ENCODE data around the gene JUN. TPM values are rescaled to one million over a fixed set of nuclear protein-coding genes. Genes with fewer than 3 reads are reported as not detected.
A peak's percentile ranks its signal among the peaks of the same experiment; 100 is the strongest.

Gene JUN
- total and polyA plus RNA-seq, 2 of the 13 experiments (the other 11 are each of a cell fraction or from before 2014, with no cell fraction given): 18.2 to 22.3 TPM

DNA sequence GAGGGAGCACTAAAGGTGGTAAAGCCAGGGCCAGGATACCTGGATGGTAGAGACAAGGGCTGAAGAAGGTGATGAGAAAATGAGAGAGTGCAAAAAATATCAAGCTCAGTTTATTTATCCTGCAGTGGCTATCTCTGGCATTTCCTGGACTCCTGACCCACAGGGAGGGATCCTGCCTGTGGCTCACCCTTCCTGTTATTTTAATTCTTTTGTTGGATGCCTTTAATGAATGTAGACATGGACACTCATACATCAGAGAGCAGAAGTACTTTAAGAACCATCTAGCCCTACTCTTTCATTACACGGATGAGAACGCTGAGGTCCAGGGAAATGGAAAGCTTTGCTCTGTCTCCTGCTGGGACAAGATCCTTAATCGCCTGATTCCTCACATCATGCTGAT, 20.6 kb downstream of the JUN start (continued):
- TF ChIP-seq, protein P1, sequence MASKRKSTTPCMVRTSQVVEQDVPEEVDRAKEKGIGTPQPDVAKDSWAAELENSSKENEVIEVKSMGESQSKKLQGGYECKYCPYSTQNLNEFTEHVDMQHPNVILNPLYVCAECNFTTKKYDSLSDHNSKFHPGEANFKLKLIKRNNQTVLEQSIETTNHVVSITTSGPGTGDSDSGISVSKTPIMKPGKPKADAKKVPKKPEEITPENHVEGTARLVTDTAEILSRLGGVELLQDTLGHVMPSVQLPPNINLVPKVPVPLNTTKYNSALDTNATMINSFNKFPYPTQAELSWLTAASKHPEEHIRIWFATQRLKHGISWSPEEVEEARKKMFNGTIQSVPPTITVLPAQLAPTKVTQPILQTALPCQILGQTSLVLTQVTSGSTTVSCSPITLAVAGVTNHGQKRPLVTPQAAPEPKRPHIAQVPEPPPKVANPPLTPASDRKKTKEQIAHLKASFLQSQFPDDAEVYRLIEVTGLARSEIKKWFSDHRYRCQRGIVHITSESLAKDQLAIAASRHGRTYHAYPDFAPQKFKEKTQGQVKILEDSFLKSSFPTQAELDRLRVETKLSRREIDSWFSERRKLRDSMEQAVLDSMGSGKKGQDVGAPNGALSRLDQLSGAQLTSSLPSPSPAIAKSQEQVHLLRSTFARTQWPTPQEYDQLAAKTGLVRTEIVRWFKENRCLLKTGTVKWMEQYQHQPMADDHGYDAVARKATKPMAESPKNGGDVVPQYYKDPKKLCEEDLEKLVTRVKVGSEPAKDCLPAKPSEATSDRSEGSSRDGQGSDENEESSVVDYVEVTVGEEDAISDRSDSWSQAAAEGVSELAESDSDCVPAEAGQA (IDR thresholded peaks at IDR 0.05; ENCODE audit: low read depth): no peak
- TF ChIP-seq, protein P1 (CRISPR knock-in tag; IDR thresholded peaks at IDR 0.05; ENCODE audit: borderline replicate concordance): no peak
- peak; percentile 53; the same call in 1 of the 2 replicates for TF ChIP-seq TBX2 (CRISPR knock-in tag; IDR thresholded peaks at IDR 0.05; ENCODE audit: borderline replicate concordance)
- no peak for TF ChIP-seq NR3C1 (CRISPR knock-in tag; IDR thresholded peaks at IDR 0.05)
- peak; percentile 89 for TF ChIP-seq MED1 (CRISPR knock-in tag; IDR thresholded peaks at IDR 0.05)
- TF ChIP-seq ZNF335 (CRISPR knock-in tag; IDR thresholded peaks at IDR 0.05): no peak
- no peak for TF ChIP-seq KLF9 (CRISPR knock-in tag; IDR thresholded peaks at IDR 0.05; ENCODE audit: low read depth)
- no peak for TF ChIP-seq ZSCAN21 (CRISPR knock-in tag; IDR thresholded peaks at IDR 0.05; ENCODE audit: borderline replicate concordance)
- TF ChIP-seq, protein P2, sequence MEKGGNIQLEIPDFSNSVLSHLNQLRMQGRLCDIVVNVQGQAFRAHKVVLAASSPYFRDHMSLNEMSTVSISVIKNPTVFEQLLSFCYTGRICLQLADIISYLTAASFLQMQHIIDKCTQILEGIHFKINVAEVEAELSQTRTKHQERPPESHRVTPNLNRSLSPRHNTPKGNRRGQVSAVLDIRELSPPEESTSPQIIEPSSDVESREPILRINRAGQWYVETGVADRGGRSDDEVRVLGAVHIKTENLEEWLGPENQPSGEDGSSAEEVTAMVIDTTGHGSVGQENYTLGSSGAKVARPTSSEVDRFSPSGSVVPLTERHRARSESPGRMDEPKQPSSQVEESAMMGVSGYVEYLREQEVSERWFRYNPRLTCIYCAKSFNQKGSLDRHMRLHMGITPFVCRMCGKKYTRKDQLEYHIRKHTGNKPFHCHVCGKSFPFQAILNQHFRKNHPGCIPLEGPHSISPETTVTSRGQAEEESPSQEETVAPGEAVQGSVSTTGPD (CRISPR knock-in tag; IDR thresholded peaks at IDR 0.05): no peak
- no peak for TF ChIP-seq CHD2 (IDR thresholded peaks at IDR 0.05; ENCODE audit: low read depth, low read length)
- no peak for TF ChIP-seq ZNF354B (CRISPR knock-in tag; IDR thresholded peaks at IDR 0.05)
- TF ChIP-seq ZNF749 (CRISPR knock-in tag; IDR thresholded peaks at IDR 0.05; ENCODE audit: borderline replicate concordance): no peak
- no peak for TF ChIP-seq PAF1 (CRISPR knock-in tag; IDR thresholded peaks at IDR 0.05)
- TF ChIP-seq EHMT2 (IDR thresholded peaks at IDR 0.05; ENCODE audit: borderline replicate concordance, low read depth, low read length): no peak
- TF ChIP-seq YEATS4 (CRISPR knock-in tag; IDR thresholded peaks at IDR 0.05; ENCODE audit: borderline replicate concordance): no peak
- no peak for TF ChIP-seq ZFP36L1 (CRISPR knock-in tag; IDR thresholded peaks at IDR 0.05)
- no peak for TF ChIP-seq SSRP1 (CRISPR knock-in tag; IDR thresholded peaks at IDR 0.05)
- no peak; the same call in 1 of the 2 replicates for TF ChIP-seq ZNF441 (CRISPR knock-in tag; IDR thresholded peaks at IDR 0.05; ENCODE audit: borderline replicate concordance)
- TF ChIP-seq PPARG (CRISPR knock-in tag; conservative IDR thresholded peaks at IDR 0.05): 0 out of 2 replicates have a peak, but pooled peaks have one; percentile 27
- no peak for TF ChIP-seq PTBP1 (IDR thresholded peaks at IDR 0.05; ENCODE audit: low read depth, low read length, poor library complexity, severe bottlenecking)
- no peak for TF ChIP-seq SMARCE1 (IDR thresholded peaks at IDR 0.05; ENCODE audit: borderline replicate concordance)
- TF ChIP-seq, protein P3, sequence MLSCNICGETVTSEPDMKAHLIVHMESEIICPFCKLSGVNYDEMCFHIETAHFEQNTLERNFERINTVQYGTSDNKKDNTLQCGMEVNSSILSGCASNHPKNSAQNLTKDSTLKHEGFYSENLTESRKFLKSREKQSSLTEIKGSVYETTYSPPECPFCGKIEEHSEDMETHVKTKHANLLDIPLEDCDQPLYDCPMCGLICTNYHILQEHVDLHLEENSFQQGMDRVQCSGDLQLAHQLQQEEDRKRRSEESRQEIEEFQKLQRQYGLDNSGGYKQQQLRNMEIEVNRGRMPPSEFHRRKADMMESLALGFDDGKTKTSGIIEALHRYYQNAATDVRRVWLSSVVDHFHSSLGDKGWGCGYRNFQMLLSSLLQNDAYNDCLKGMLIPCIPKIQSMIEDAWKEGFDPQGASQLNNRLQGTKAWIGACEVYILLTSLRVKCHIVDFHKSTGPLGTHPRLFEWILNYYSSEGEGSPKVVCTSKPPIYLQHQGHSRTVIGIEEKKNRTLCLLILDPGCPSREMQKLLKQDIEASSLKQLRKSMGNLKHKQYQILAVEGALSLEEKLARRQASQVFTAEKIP (CRISPR knock-in tag; IDR thresholded peaks at IDR 0.05; ENCODE audit: borderline replicate concordance): no peak
- TF ChIP-seq BHLHE40 (IDR thresholded peaks at IDR 0.05; ENCODE audit: low read length): no peak
- TF ChIP-seq HNRNPUL1 (IDR thresholded peaks at IDR 0.05; ENCODE audit: low read depth, low read length): no peak

Measured in HepG2 (cell line).